OCI-M2 (cell line): Measurements from ENCODE around the gene KSR2.
"Not testable (repeated sequence)": the region's sequence is repeated elsewhere in the genome, so short reads cannot be mapped to it uniquely, and the experiment has no call there.

Source experiments
- DNase-seq: peaks from one replicate; lab custom pipeline; 2025; ENCODE audit not compliant: unreplicated experiment; lab: John Stamatoyannopoulos, UW

Gene KSR2

DNA sequence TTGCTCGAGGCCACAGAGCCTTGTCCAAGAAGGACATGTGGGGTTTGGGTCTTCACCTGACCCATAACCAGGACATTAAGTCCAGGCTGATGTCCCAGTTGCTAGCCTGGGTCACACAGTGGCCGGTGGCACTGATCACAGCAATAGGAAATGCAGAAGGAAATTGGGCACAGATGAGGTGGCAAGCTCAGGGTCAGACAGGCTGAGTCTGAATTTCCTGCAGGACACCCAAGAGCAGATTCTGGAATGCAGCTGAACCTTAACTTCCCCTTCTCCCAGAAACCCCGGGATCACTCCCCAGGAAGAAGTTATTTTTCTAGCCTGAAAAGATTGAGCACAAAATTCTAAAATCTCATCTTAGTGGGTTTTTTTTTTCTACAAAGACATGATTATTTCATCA is 199.9 kb downstream of the KSR2 start:
- no peak for DNase-seq

GRCh38 chr12:117766008-117766407 is 202.8 kb downstream of the KSR2 start:
- DNase-seq, result no peak

DNA sequence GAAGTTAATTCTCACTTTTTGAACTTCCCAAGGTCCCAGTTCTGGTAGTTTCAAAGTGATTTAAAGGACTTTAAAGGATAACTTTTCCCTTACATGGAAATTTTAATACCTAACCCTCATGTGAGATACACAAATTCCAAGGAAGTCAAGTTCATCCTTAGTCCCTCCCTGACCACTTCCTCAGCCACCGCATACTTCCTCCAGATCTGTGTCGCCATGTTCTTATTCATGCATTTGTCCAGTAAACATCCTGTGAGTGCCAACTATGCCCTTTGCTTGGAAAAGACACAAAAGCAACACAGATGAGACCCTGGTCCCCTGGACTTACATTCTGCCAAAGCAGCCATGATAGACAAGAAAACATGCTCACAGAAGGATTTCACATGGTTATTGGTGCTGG is 206.6 kb downstream of the KSR2 start:
- DNase-seq, result no peak

GRCh38 chr12:117761528-117762100 is 207.2 kb downstream of the KSR2 start:
- no peak for DNase-seq

DNA sequence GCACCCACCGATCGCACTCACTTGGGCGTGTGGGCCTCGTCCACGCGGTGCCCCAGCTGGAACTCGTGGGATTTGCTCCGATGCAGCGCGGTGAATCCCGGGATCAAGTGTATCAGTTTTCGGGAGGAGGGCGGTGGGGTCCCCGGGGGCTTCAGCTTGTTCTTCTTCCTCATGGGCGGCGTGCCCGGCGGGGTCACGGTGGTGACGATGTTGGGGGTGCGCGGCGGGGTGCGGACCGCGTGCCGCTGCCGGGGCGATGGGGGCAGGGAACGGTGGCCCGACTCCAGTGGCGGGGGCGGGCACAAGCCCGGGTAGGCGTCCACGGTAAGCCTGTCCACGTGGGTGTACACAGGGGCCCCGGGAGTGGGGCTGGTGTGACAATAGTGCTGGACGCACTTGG is 207.8 kb downstream of the KSR2 start:
- DNase-seq, result no peak

- no peak for DNase-seq
These were observed 218.1 kb downstream of the KSR2 start for GRCh38 chr12:117750657-117751056.

GRCh38 chr12:117749431-117749830 is 219.4 kb downstream of the KSR2 start:
- no peak for DNase-seq

DNA sequence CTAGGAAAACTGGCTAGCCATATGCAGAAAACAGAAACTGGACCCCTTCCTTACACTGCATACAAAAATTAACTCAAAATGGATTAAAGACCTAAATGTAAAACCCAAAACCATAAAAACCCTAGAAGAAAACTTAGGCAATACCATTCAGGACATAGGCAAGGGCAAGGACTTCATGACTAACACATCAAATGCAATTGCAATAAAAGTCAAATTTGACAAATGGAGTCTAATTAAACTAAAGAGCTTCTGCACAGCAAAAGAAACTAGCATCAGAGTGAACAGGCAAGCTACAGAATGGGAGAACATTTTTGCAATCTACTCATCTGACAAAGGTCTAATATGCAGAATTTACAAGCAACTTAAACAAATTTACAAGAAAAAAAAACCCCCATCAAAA is 222.4 kb downstream of the KSR2 start:
- not testable (repeated sequence) for DNase-seq

GRCh38 chr12:117744418-117744817 is 224.4 kb downstream of the KSR2 start:
- no peak for DNase-seq

DNA sequence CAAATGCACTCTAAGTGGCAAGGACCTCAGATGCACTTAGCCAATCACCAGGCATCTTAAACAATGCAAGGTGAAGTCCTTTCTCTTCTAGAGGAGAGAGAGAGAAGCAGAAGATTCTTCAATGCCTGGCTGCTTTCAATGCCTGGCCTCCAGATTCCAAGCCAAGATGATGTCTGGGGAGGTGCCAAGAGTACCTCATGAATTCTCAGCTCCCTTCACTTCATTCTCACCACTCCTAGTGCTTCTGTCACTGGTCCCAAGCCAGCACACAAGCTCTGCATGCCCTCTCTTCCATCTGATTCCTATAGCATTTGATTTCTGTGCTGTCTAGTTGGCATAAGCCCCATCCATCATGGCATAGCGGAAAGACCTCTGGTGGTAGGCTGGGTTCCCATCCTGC is 225.0 kb downstream of the KSR2 start:
- DNase-seq, result no peak

- DNase-seq, result no peak
These were observed 226.1 kb downstream of the KSR2 start for GRCh38 chr12:117742721-117743120.

GRCh38 chr12:117738233-117738632 is 230.6 kb downstream of the KSR2 start:
- DNase-seq, result no peak

DNA sequence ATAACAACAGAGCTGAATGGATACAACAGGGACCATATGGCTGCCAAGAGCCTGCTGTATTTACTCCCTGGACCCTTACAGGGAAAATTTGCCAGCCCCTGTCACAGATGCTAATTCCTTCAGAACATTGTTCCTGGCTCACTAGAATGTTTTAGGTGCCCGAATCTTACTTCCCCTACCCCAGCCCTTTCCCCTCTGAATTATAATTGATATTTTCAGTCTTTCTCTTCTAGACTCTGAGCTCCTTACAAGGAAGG is 235.3 kb downstream of the KSR2 start:
- no peak for DNase-seq

GRCh38 chr12:117732761-117733548 is 235.8 kb downstream of the KSR2 start:
- no peak for DNase-seq

DNA sequence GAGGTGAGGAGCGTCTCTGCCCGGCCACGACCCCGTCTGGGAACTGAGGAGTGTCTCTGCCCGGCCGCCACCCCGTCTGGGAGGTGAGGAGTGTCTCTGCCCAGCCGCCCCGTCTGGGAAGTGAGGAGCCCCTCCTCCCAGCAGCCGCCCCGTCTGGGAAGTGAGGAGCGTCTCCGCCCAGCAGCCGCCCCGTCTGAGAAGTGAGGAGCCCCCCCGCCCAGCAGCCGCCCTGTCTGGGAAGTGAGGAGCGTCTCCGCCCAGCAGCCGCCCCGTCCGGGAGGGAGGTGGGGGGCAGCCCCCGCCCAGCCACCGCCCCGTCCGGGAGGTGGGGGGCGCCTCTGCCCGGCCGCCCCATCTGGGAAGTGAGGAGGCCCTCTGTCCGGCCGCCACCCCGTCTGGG is 237.7 kb downstream of the KSR2 start:
- DNase-seq, result not testable (repeated sequence)

- DNase-seq, result no peak
These were observed 241.5 kb downstream of the KSR2 start for GRCh38 chr12:117727301-117727700.

DNA sequence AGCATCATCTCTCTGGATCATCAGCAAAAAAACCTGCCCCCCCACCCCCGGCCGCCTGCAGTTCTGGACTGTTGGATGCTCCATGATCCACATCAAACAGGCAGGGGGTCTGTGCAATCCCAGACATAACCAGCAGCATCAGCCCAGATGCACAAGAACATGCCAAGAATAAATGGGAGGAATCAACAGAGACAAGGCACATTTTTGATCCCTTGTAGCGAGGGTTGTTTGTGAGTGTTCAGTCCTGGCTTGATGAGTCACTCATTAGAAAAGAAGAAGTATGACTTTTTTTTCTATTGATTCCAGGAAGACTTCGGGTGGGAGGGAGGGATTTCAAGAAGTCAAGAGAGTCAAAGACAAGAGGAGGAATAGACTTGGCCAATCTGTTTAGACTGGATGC is 244.2 kb downstream of the KSR2 start:
- DNase-seq, result no peak

DNA sequence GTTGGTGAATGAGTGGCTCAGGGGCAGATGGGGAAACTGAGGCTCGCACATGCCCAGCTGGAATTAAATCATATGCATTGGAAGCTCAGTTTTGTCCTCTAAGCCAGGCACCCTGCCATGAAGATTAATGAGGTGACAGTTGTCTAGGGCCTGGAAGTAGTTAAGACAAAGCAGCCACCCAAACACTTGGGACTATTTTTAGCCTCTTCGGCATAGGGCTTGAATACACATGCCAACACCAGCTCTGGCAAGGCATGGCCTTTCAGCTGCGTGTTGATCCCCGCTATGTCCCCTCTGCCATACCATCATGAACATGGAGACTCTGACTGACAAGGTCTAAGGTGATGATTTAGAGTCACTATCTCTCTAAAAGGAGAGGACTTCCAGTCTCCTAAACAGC is 250.2 kb downstream of the KSR2 start:
- no peak for DNase-seq

DNA sequence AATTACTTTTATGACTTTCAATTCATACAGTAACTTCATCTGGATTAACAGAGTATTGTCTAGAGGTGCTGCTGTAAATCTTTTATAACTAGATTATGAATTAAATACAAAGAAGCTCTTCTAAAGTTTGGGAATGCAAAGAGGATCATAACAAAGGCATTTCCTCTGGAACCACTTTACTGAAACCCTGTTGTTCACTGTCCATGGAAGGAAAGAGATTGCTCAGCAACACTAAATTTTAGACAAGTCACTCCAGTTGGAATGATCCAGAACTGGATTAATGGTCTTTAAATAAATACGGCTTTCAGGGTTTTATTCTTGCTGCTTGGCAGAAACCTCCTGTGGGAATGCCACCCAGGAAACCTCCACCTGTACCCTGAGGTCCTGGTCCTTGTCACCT is 250.6 kb downstream of the KSR2 start:
- no peak for DNase-seq

- no peak for DNase-seq
These were observed 254.6 kb downstream of the KSR2 start for GRCh38 chr12:117714203-117714602.

- no peak for DNase-seq
These were observed 258.7 kb downstream of the KSR2 start for GRCh38 chr12:117710121-117710520.

GRCh38 chr12:117707861-117708260 is 260.9 kb downstream of the KSR2 start:
- DNase-seq, result no peak

- no peak for DNase-seq
These were observed 265.2 kb downstream of the KSR2 start for GRCh38 chr12:117703584-117703983.
